Fibroblast of skin of left quadriceps (primary cell): ENCODE data around the gene TJP2.
"Not testable (repeated sequence)": the region's sequence is repeated elsewhere in the genome, so short reads cannot be mapped to it uniquely, and the experiment has no call there.

Experiments used
- DNase-seq, 2 experiments: peaks; one replicate each; pipeline ENCODE4 v3.0.0-alpha.2; 2013; ENCODE audit warnings: low read depth in 2 of 2

Gene TJP2

DNA sequence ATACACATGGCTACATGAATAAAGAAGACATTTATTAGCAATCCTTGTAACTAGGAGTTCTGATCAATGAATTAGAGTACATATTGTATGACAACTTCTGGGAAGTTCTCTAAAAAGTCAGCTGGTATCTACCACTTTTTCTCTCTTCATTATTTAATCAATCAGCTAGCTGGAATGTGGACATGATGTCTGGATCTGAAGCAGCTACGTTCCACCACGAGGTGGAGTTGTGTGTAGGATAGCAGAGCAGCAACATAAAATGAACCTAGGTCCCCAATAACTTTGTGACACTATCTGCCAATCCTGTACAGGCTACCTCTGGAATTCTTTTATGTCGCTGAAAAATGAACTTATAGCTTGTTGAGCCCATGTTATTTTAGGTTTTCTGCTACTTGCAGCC lies 118.0 kb downstream of the TJP2 start:
- DNase-seq = no peak

DNA sequence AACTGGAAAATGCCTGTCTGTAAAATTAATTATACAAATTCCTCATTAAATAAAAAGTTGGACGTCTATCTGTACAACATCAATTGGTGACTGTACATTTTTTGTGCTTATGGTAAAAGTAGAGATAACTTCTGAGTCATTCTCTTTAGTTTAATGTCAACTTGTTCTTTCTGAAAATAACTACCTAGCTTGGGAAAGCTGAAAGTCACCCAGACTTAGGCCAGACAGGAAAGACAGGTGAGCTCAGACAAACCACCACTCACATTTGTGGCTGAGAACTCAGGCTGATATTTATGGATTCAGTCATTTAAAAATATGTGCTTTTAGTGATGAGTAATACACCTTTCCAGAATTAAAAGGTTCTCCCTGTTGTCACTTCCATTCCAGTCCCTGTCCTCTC lies 119.1 kb downstream of the TJP2 start:
- no peak for DNase-seq

DNA sequence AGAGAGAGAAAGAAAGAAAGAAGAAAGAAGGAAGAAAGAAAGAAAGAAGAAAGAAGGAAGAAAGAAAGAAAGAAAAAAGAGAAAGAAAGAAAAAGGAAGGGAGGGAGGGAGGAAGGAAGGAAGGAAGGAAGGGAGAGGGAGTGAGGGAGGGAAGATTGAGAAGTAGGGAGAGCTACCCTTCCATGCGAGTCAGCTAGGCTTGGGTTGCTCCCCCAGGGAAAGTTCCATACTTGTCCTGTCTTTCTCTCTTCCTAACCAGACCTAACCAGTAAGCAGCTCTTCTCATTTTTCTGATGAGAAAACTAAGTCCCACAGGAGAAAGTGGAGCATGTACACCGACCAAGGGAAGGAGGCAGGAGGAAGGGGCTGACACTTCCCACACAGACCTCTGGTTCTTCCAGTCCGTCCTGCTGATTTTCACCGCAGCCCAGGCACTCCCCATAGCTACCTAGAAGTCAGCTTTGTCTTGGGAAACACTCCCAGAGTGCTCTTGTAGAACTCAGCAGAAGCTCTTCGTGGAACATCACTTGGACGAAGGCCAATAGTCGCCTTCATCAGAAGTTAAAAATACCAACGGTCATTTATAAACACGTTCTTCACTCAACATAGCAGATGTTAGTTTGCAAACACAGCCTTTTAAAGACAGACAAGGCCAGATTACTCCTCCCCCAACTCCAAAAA lies 121.9 kb downstream of the TJP2 start:
- no peak for DNase-seq

DNA sequence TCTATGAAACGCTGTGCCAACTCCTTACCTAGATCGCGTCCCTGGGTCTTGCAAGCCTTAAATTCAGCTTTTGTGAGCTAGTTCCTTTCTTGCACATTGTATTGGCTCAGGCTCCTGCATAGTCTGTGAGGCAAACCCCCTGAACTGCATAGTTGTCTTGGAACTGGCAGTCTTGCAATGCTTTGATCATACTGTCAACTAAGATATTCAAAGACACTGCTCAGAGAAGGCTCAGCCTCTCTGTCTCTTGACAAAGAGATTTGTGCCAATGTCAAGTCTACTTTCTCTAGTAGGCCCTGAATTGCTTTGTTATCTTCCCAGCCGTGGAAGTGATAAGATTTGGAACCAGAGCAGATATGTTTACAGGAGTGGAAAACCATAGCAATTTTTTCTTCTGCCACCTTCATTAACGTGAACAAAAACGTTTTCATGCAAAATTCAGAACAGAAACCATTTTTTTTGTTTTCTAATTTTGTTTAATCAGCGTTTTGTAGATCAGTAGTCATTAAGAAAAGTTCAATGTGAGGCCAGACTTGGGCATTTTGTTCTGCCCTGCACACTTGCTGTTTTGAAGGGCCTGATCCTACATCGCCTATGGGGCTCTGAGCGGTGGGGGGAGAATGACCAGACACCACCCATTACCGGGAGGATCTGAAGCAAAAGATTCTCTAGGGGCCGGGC lies 123.4 kb downstream of the TJP2 start:
- no peak for DNase-seq

DNA sequence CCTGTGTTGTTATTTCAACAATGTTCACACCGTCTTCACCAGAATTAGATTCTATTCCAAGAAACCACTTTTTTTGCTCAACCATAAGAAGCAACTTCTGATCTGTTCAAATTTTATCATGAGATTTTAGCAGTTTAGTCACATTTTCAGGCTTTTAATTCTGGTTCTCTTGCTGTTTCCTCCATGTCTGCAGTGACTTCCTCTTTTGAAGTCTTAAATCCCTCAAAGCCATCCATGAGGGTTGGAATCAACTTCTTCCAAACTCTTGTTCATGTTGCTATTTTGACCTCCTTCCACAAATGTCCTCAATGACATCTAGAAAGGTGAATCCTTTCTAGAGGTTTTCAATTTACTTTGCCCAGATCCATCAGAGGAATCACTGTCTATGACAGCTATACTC lies 125.2 kb downstream of the TJP2 start:
- no peak for DNase-seq

DNA sequence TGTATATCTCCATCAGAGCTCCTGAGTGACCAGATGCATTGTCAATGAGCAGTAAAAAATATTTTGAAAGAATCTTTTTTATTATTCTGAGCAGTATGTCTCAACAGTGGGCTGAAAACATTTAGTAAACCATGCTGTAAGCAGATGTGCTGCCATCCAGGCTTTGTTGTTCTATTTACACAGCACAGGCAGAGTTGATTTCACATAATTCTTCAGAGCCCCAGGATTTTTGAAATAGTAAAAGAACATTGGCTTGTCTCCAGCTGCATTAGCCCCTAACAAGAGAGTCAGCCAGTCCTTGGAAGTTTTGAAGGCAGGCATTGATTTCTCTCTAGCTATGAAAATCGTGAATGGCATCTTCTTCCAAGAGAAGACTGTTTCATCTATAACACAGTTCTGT lies 125.7 kb downstream of the TJP2 start:
- DNase-seq = no peak

DNA sequence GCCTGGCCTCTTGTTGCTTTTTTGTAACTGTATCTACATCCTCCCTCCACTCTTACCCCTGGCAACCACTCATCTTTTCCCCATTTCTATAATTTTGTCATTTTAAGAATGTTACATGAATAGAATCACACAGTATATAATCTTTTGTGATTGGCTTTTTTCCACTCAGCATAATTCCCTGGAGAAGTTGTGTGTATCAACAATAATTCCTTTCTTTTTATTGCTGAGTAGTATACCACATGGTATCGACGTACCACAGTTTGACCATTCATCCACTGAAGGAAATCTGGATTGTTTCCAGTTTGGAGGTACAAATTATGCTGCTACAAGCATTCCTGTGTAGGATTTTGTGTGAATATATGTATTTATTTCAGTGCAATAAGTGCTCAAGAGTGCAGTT lies 129.3 kb downstream of the TJP2 start:
- DNase-seq = no peak

DNA sequence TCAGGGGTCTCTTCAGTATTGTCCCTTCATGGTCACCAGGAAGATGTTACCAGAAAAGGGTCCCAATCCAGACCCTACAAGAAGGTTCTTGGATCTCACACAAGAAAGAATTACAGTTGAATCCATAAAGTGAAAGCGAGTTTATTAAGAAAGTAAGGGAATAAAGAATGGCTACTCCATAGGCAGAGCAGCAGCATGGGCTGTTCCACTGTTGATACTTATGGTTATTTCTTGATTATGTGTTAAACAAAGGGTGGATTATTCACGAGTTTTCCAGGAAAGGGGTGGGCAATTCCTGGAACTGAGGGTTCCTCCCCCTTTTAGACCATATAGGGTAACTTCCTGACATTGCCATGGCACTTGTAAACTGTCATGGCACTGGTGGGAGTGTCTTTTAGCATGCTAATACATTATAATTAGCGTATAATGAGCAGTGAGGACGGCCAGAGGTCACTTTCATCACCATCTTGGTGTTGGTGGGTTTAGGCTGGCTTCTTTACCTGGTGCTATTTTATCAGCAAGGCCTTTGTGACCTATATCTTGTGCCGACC lies 132.9 kb downstream of the TJP2 start:
- DNase-seq = not testable (repeated sequence)

DNA sequence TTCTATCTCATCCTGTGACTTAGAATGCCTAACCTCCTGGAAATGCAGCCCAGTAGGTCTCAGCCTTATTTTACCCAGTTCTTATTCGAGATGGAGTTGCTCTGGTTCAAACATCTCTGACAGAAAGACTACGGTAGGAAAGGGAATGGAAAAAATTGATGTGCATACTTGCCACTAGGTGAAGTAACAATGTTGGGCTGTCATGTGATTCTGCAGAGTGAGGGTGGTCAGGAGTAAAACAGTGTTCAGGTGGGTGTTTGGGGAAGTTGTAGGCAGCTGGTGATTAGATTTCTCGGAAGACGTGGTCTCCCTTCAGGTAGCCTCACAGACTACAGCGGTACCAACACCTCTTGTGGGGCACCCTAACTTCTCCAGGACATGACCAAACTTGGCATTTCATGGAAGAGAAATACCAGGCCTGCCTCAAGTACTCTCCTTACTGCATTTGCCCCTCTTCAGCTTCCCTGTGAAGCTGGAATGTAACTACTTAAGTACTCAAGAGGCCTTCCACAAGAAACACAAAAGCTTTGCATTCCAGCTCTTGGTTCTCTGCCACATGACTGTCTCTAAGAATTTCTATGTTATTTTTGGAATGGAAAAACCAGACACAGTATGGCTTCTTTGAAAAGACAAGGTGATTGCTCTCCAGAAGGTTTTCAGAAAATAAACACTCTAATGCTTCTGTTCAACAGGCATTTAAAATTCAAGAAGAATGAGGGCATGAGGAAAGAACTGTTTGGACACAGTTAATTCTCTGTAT lies 133.5 kb downstream of the TJP2 start:
- peak; percentile 59 to 61 for DNase-seq

DNA sequence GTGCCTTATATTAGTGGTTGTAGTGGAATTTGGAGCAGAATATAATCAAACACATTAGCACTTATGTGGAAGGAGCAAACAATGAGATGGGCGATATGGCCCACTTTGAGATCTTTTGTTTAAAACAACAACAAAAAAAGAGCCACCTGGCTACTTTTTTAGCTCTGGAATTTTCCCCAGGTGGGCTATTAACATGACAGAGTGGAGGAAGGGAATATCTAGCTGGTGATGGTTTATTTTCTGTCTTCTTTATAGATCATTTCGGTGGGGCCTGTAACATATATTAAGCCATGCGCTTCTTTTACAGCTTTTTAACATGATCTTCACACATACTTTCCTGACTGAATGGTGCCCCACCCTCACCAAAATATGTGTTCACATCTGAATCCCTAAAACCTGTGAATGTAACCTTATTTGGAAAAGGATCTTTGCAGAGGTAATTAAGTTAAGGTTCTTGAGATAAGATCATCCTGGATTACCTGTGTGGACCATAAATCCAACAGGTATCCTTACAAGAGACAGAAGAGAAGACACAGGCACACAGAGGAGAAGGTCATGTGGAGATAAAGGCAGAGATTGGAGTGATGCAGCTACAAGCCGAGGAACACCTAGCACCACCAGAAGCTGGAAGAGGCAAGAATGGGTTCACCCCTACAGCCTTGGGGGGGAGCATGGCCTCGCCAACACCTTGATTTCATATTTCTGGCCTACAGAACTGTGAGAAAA lies 134.3 kb downstream of the TJP2 start:
- no peak for DNase-seq

DNA sequence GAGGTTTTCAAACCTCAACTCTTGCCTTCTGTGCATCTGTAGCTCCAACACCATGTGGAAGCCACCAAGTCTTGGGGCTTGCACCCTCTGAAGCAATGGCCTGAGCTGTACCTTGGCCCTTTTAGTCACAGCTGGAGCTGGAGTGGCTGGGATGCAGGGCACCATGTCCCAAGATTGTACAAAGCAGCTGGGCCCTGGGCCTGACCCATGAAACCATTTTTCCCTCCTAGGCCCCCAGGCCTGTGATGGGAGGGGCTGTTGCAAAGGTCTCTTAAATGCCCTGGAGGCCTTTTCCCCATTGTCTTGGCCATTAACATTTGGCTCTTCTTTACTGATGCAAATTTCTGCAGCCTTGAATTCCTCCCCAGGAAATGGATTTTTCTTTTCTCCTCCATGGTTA lies 139.1 kb downstream of the TJP2 start:
- no peak for DNase-seq

DNA sequence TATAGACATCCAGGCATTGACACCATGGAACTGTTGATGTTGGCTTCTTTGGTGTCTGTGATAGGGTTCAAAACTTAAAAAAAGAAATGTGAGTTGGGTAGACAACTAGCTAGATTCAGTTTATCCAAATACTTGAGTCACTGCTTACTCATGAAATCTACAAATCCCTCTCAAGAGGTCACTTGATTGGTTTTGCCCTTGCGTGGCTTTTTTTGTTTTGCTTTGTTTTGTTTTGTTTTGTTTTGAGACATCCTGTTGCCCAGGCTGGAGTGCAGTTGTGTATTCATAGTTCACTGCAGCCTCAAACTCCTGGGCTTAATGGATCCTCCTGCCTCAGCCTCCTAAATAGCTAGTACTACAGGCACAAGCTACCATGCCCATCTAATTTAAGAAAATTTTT lies 140.5 kb downstream of the TJP2 start:
- no peak for DNase-seq

DNA sequence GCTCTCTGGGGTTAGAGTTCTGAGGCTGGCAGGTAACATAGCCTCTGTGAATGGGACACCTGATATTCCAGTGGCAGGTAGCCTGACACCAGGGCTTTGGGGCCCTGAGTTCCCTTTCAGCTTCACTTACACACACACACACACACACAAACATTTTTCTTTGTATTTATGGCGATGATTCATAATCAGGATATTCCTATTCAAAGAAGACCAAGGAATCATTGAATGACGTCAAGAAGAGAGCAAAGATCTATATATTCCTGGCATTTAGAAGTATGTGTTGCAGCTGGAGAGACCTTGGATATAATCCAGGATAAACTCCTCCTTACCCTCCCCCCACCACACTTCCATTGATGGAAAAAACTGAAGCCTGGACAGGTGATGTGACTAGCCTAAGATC lies 143.0 kb downstream of the TJP2 start:
- DNase-seq = peak; percentile 11 to 16

DNA sequence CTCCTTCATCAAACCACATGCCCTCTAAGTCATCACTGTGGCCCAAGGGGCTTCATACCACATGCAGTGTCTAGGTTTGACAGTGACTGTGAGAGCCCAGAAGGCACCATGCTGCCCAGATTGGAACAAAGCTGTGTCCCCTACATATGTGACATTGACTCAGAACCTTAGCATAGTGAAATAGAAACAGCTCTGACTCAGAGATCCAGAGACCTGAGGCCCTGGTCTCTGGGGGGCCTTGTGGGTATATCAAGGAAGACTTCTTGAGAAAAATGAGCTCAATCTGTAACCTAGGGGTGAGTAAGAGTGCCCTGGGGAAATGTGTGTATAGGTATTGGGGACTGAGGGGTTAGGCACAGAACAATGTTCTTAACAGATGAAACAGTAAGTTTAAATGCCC lies 143.8 kb downstream of the TJP2 start:
- no peak for DNase-seq

DNA sequence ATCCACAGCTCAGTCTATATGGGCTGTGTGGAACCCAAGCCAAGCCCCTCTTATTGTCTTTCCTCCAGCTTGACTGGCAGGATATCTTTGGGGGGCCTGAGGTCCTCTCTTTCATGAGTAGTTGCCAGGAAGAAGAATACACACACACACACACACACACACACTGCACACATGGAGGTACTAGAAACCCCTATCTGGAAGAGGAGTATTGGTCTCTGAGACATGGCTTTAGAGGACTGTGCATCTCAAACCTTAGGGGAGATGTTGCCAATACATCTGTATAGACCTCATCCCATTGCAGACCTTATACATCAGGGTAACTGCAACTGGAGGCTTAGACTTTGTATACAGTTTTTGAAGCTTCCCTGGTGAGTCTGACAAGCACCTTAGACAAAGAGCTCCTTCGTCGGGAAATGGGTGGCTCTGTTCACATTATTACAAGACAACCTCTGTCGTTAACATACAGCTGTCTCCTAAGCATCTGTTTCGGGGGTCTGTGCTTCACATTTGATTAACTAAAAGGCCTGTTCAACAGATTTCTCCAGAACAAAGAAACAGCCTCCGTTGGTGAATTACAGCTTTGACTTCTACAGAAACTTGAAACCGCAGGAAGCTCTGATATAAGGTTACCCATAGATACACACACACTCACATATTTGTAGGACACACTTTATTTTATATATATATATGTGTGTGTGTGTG lies 145.4 kb downstream of the TJP2 start:
- DNase-seq = no peak

DNA sequence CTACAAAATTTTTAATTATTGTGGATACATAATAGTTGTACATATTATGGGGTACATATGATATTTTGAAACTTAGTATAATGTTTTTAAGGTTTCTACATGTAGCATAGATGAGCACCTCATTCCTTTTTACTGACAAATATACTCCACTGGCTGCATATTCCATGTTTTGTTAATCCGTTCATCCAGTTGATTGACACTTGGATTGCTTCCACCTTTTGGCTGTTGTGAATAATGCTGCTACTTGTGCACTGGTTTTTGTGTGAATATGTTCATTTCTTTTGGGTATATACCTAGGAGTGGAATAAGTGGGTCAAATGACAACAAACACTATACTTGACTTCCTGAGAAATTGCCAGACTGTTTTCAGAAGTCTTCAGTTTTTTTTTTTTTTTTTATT lies 148.2 kb downstream of the TJP2 start:
- DNase-seq = no peak

DNA sequence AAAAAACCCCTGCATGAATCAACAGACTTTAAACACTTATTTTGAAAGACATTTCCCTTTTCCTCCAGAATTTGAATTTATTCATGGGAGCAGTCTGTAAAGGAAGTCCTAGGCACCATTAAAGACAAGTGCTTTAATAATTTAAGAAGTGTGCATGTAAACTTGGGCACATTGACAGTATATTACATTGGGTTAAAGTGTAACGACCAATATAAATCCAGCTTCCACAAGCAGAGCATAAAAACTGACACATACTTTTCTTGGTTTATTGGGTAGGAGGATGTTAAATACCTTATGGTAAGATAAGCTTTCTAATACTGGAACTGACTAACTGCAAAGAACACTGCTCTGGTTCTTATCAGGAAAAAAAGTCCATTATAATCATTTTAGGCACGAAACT lies 149.8 kb downstream of the TJP2 start:
- no peak for DNase-seq
